Activated CD4-positive, CD25-positive, alpha-beta regulatory T cell (primary cell): ENCODE results near the gene PDPK1.

Experiments
- DNase-seq, 4 experiments: peaks; one replicate each; lab custom pipeline; 2025; lab: John Stamatoyannopoulos, UW

Gene PDPK1

GRCh38 chr16:2507052-2507659 is 30.7 kb upstream of the PDPK1 start:
- no peak for DNase-seq

GRCh38 chr16:2507665-2508064 is 30.2 kb upstream of the PDPK1 start:
- DNase-seq: no peak

GRCh38 chr16:2508722-2509400 is 29.0 kb upstream of the PDPK1 start:
- no peak for DNase-seq

- no peak for DNase-seq
Observed at GRCh38 chr16:2511128-2511800, 26.6 kb upstream of the PDPK1 start.

- DNase-seq: no peak
Observed at GRCh38 chr16:2511996-2512734, 25.7 kb upstream of the PDPK1 start.

- no peak for DNase-seq
Observed at GRCh38 chr16:2512735-2513404, 25.0 kb upstream of the PDPK1 start.

GRCh38 chr16:2513405-2514332 is 24.2 kb upstream of the PDPK1 start, which contains the start of gene ATP6V0C:
ATP6V0C (plus strand) TSS chr16:2513952; CDS start chr16:2514104, 152 bp downstream.
- DNase-seq: peak; percentile 87 to 92 (median 89)

- no peak for DNase-seq
Observed at GRCh38 chr16:2514333-2515179, 23.3 kb upstream of the PDPK1 start.

GRCh38 chr16:2515180-2515851 is 22.5 kb upstream of the PDPK1 start:
- no peak for DNase-seq

- no peak for DNase-seq
Observed at GRCh38 chr16:2516391-2517240, 21.2 kb upstream of the PDPK1 start.

- no peak for DNase-seq
Observed at GRCh38 chr16:2517954-2518605, 19.7 kb upstream of the PDPK1 start.

GRCh38 chr16:2518823-2519710 is 18.8 kb upstream of the PDPK1 start:
- no peak for DNase-seq

GRCh38 chr16:2519711-2520080 is 18.1 kb upstream of the PDPK1 start:
- no peak for DNase-seq

GRCh38 chr16:2520097-2520783 is 17.6 kb upstream of the PDPK1 start, which contains the start of gene AMDHD2:
AMDHD2 (plus strand) TSS chr16:2520371; CDS start chr16:2520459, 88 bp downstream.
- DNase-seq: peak; percentile 75 to 87 (median 82)

- DNase-seq: peak in 2 of 4 experiments; percentile 56 to 57
Observed at GRCh38 chr16:2520784-2521531, 16.9 kb upstream of the PDPK1 start.
